Measurements from ENCODE around the gene ANOS1. TPM values are rescaled to one million over a fixed set of nuclear protein-coding genes. Genes with fewer than 3 reads are reported as not detected.

ANOS1 gene
- total and polyA plus RNA-seq, 7 experiments from 2014 or later, result 0.02 to 0.46 (median 0.05) TPM; not detected in 3

- no peak overlapping the region for H3K4me3 Mint-ChIP-seq
- intact Hi-C loops (cut with micrococcal nuclease), result loop anchor here (1.0 kb wide), 2 partner anchors 741 to 742 kb away; no protein-coding TSS in a partner anchor
- no peaks in the 10 kb centered on the region for H3K36me3 ChIP-seq (ENCODE audit: control insufficient read depth in 2 of 3, insufficient read depth in 3 of 3, low read length in 3 of 3)
- ATAC-seq (no peak), DNase-seq (no peak)
- CTCF ChIA-PET, result interaction anchor here (1.2 kb wide), 1 partner anchor 13 kb away, joined by 3 read pairs; no protein-coding TSS in a partner anchor
- no peak overlapping the region for H3K27ac ChIP-seq (ENCODE audit: low read depth, low read length)
- no peaks in the 10 kb centered on the region for H3K9me3 ChIP-seq (ENCODE audit: control insufficient read depth in 2 of 3, low read length in 3 of 3)
- H3K27ac Mint-ChIP-seq, result no peak overlapping the region
- H3K4me1 ChIP-seq (ENCODE audit: control insufficient read depth in 2 of 2, insufficient read depth in 2 of 2, low read length in 2 of 2), result no peaks in the 10 kb centered on the region
- POLR2A ChIA-PET, result no interaction called here
- peaks cover 0 to 6% (median 0%) of the 10 kb centered on the region in 7 donors for H3K4me1 Mint-ChIP-seq
- no peak overlapping the region for H3K4me3 ChIP-seq (ENCODE audit: low read length)
- H3K36me3 Mint-ChIP-seq, result no peaks in the 10 kb centered on the region
- H3K27me3 ChIP-seq (ENCODE audit: control insufficient read depth in 2 of 2, insufficient read depth in 2 of 2, low read length in 2 of 2), result no peaks in the 10 kb centered on the region
- H3K27me3 Mint-ChIP-seq, result peaks cover 4 to 9% (median 8%) of the 10 kb centered on the region in 5 donors
- peaks cover 0 to 2% (median 0%) of the 10 kb centered on the region in 11 donors for H3K9me3 Mint-ChIP-seq
Observed at GRCh38 chrX:8737883-8738282, 5.9 kb upstream of the ANOS1 start.

GRCh38 chrX:8730812-8731558, 952 bp downstream of the ANOS1 start:
- no peak overlapping the region for H3K27ac Mint-ChIP-seq
- H3K4me3 Mint-ChIP-seq, result peak overlapping the region in 1 of 10 donors; percentile 66
- H3K27ac ChIP-seq (ENCODE audit: low read depth, low read length), result no peak overlapping the region
- no peak overlapping the region for H3K4me3 ChIP-seq (ENCODE audit: low read length)
- H3K9me3 Mint-ChIP-seq, result peaks cover 0 to 5% (median 0%) of the 10 kb centered on the region in 11 donors
- ChIA-PET POLR2A (no interaction called here), CTCF (no interaction called here)
- peaks cover 14 to 35% (median 23%) of the 10 kb centered on the region in 5 donors for H3K27me3 Mint-ChIP-seq
- intact Hi-C loops (cut with micrococcal nuclease), result no loop called here
- H3K27me3 ChIP-seq (ENCODE audit: control insufficient read depth in 2 of 2, insufficient read depth in 2 of 2, low read length in 2 of 2), result no peaks in the 10 kb centered on the region
- H3K36me3 ChIP-seq (ENCODE audit: control insufficient read depth in 2 of 3, insufficient read depth in 3 of 3, low read length in 3 of 3), result no peaks in the 10 kb centered on the region
- no peak for DNase-seq
- H3K4me1 ChIP-seq (ENCODE audit: control insufficient read depth in 2 of 2, insufficient read depth in 2 of 2, low read length in 2 of 2), result no peaks in the 10 kb centered on the region
- ATAC-seq, result no peak
- peaks cover 0 to 8% (median 5%) of the 10 kb centered on the region in 7 donors for H3K4me1 Mint-ChIP-seq
- H3K36me3 Mint-ChIP-seq, result no peaks in the 10 kb centered on the region
- H3K9me3 ChIP-seq (ENCODE audit: control insufficient read depth in 2 of 3, low read length in 3 of 3), result no peaks in the 10 kb centered on the region

- CTCF ChIA-PET, result no interaction called here
- POLR2A ChIA-PET, result no interaction called here
Observed at GRCh38 chrX:8729811-8730210, 2.1 kb downstream of the ANOS1 start.

GRCh38 chrX:8728932-8729535, 2.9 kb downstream of the ANOS1 start:
- DNase-seq (no peak), ATAC-seq (no peak)
- H3K27ac ChIP-seq (ENCODE audit: low read depth, low read length), result no peak overlapping the region
- Mint-ChIP-seq H3K27me3 (peaks cover 17 to 40% (median 27%) of the 10 kb centered on the region in 5 donors), H3K36me3 (no peaks in the 10 kb centered on the region), H3K4me3 (no peak overlapping the region), H3K9me3 (peaks cover 0 to 6% (median 0%) of the 10 kb centered on the region in 11 donors), H3K27ac (no peak overlapping the region), H3K4me1 (peaks cover 0 to 8% (median 5%) of the 10 kb centered on the region in 7 donors)
- no peaks in the 10 kb centered on the region for H3K36me3 ChIP-seq (ENCODE audit: control insufficient read depth in 2 of 3, insufficient read depth in 3 of 3, low read length in 3 of 3)
- H3K4me3 ChIP-seq (ENCODE audit: low read length), result no peak overlapping the region
- H3K9me3 ChIP-seq (ENCODE audit: control insufficient read depth in 2 of 3, low read length in 3 of 3), result no peaks in the 10 kb centered on the region
- CTCF ChIA-PET, result interaction anchor here (0.6 kb wide), 1 partner anchor 653 kb away, joined by 3 read pairs; no protein-coding TSS in a partner anchor
- H3K4me1 ChIP-seq (ENCODE audit: control insufficient read depth in 2 of 2, insufficient read depth in 2 of 2, low read length in 2 of 2), result no peaks in the 10 kb centered on the region
- POLR2A ChIA-PET, result no interaction called here
- no peaks in the 10 kb centered on the region for H3K27me3 ChIP-seq (ENCODE audit: control insufficient read depth in 2 of 2, insufficient read depth in 2 of 2, low read length in 2 of 2)
- intact Hi-C loops (cut with micrococcal nuclease), result no loop called here

More at GRCh38 chrX:8729811-8730210, 2.1 kb downstream of the ANOS1 start:
- intact Hi-C loops (cut with micrococcal nuclease), result no loop called here
- Mint-ChIP-seq H3K27me3 (peaks cover 14 to 35% (median 23%) of the 10 kb centered on the region in 5 donors), H3K9me3 (peaks cover 0 to 5% (median 0%) of the 10 kb centered on the region in 11 donors), H3K4me1 (peaks cover 0 to 8% (median 5%) of the 10 kb centered on the region in 7 donors), H3K36me3 (no peaks in the 10 kb centered on the region), H3K27ac (no peak overlapping the region), H3K4me3 (peak overlapping the region in 1 of 10 donors; percentile 66)
- Histone ChIP-seq H3K9me3 (ENCODE audit: control insufficient read depth in 2 of 3, low read length in 3 of 3) (no peaks in the 10 kb centered on the region), H3K27me3 (ENCODE audit: control insufficient read depth in 2 of 2, insufficient read depth in 2 of 2, low read length in 2 of 2) (no peaks in the 10 kb centered on the region), H3K27ac (ENCODE audit: low read depth, low read length) (no peak overlapping the region), H3K4me3 (ENCODE audit: low read length) (no peak overlapping the region), H3K36me3 (ENCODE audit: control insufficient read depth in 2 of 3, insufficient read depth in 3 of 3, low read length in 3 of 3) (no peaks in the 10 kb centered on the region), H3K4me1 (ENCODE audit: control insufficient read depth in 2 of 2, insufficient read depth in 2 of 2, low read length in 2 of 2) (no peaks in the 10 kb centered on the region)
- ATAC-seq (no peak), DNase-seq (no peak)

- no peaks in the 10 kb centered on the region for H3K4me1 ChIP-seq (ENCODE audit: control insufficient read depth in 2 of 2, insufficient read depth in 2 of 2, low read length in 2 of 2)
- POLR2A ChIA-PET, result no interaction called here
- H3K36me3 ChIP-seq (ENCODE audit: control insufficient read depth in 2 of 3, insufficient read depth in 3 of 3, low read length in 3 of 3), result no peaks in the 10 kb centered on the region
Observed at GRCh38 chrX:8726031-8726652, 5.8 kb downstream of the ANOS1 start.

GRCh38 chrX:8724300-8724699, 7.6 kb downstream of the ANOS1 start:
- H3K4me1 ChIP-seq (ENCODE audit: control insufficient read depth in 2 of 2, insufficient read depth in 2 of 2, low read length in 2 of 2), result no peaks in the 10 kb centered on the region
- H3K4me3 Mint-ChIP-seq, result no peak overlapping the region
- ATAC-seq, result no peak
- no peak overlapping the region for H3K4me3 ChIP-seq (ENCODE audit: low read length)
- H3K27ac ChIP-seq (ENCODE audit: low read depth, low read length), result no peak overlapping the region
- peaks cover 18 to 30% (median 23%) of the 10 kb centered on the region in 5 donors for H3K27me3 Mint-ChIP-seq
- ChIA-PET POLR2A (no interaction called here), CTCF (interaction anchor here (1.1 kb wide), 1 partner anchor 9 kb away, joined by 3 read pairs; no protein-coding TSS in a partner anchor)
- no peak for DNase-seq
- no peak overlapping the region for H3K27ac Mint-ChIP-seq
- intact Hi-C loops (cut with micrococcal nuclease), result no loop called here
- H3K4me1 Mint-ChIP-seq, result peaks cover 0 to 3% (median 0%) of the 10 kb centered on the region in 7 donors
- no peaks in the 10 kb centered on the region for H3K27me3 ChIP-seq (ENCODE audit: control insufficient read depth in 2 of 2, insufficient read depth in 2 of 2, low read length in 2 of 2)
- H3K36me3 ChIP-seq (ENCODE audit: control insufficient read depth in 2 of 3, insufficient read depth in 3 of 3, low read length in 3 of 3), result no peaks in the 10 kb centered on the region
- no peaks in the 10 kb centered on the region for H3K36me3 Mint-ChIP-seq
- no peaks in the 10 kb centered on the region for H3K9me3 ChIP-seq (ENCODE audit: control insufficient read depth in 2 of 3, low read length in 3 of 3)
- H3K9me3 Mint-ChIP-seq, result peaks cover 0 to 3% (median 0%) of the 10 kb centered on the region in 11 donors

More at GRCh38 chrX:8726031-8726652, 5.8 kb downstream of the ANOS1 start:
- Mint-ChIP-seq H3K27ac (no peak overlapping the region), H3K4me1 (peaks cover 0 to 5% (median 0%) of the 10 kb centered on the region in 7 donors), H3K9me3 (peaks cover 0 to 3% (median 0%) of the 10 kb centered on the region in 11 donors), H3K4me3 (no peak overlapping the region), H3K36me3 (no peaks in the 10 kb centered on the region), H3K27me3 (peaks cover 18 to 33% (median 29%) of the 10 kb centered on the region in 5 donors)
- Histone ChIP-seq H3K4me3 (ENCODE audit: low read length) (no peak overlapping the region), H3K27ac (ENCODE audit: low read depth, low read length) (no peak overlapping the region), H3K9me3 (ENCODE audit: control insufficient read depth in 2 of 3, low read length in 3 of 3) (no peaks in the 10 kb centered on the region), H3K27me3 (ENCODE audit: control insufficient read depth in 2 of 2, insufficient read depth in 2 of 2, low read length in 2 of 2) (no peaks in the 10 kb centered on the region)
- intact Hi-C loops (cut with micrococcal nuclease), result no loop called here
- CTCF ChIA-PET, result no interaction called here
- DNase-seq (no peak), ATAC-seq (no peak)

Data from naive thymus-derived CD4-positive, alpha-beta T cell (primary cell).